Measurements from ENCODE around the gene CSDE1. TPM values are rescaled to one million over a fixed set of nuclear protein-coding genes. Genes with fewer than 3 reads are reported as not detected.

The CSDE1 gene
- total and polyA plus RNA-seq, 12 donors = 75.6 to 775 (median 422) TPM

DNA sequence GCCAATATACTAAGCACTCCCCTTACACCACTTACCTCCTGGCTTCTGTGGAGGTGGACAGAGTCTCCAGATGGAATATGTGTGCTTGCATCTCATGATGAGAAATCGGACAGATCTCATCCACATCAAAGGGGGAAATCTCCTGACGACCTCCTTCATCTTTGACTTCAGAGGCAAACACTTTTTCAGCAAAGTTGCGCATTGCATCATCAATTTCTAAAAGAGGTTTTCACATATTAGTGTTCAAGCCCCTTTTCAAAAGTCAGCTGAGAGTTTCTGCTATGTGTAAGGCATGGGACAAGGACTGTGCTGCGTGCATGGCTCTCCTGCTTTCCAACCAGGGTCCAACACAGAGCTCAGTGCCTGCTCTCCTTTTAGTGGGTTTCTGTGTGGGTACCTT lies 69.3 kb downstream of the CSDE1 start:
- Histone ChIP-seq H3K36me3 (replicated peaks in 1 of 2) (no peaks in the 10 kb centered on the region), H3K4me1 (replicated peaks in 1 of 2) (no peaks in the 10 kb centered on the region), H3K27ac (no peak overlapping the region), H3K9me3 (replicated peaks in 1 of 3) (no peaks in the 10 kb centered on the region), H3K4me3 (no peak overlapping the region), H3K27me3 (peaks cover 5% of the 10 kb centered on the region)
- TF ChIP-seq POLR2A (IDR thresholded peaks at IDR 0.05) (no peak), CTCF (IDR thresholded peaks at IDR 0.05) (no peak)
- 74 to 84% (median 80%) methylated on average over 3 to 4 of the region's 4 CpGs for WGBS, 4 donors
- DNase-seq = no peak
- intact Hi-C loops (cut with DNase I) = no loop called here

- Histone ChIP-seq H3K4me3 (no peak overlapping the region), H3K36me3 (replicated peaks in 1 of 2) (no peaks in the 10 kb centered on the region), H3K27ac (no peak overlapping the region), H3K27me3 (no peaks in the 10 kb centered on the region), H3K4me1 (replicated peaks in 1 of 2) (no peaks in the 10 kb centered on the region), H3K9me3 (replicated peaks in 1 of 3) (no peaks in the 10 kb centered on the region)
- no peak for TF ChIP-seq POLR2A (IDR thresholded peaks at IDR 0.05)
- no peak for TF ChIP-seq CTCF (IDR thresholded peaks at IDR 0.05)
- 71 to 81% (median 75%) methylated on average over 5 of the region's 5 CpGs for WGBS, 4 donors
- no peak for DNase-seq
- intact Hi-C loops (cut with DNase I) = no loop called here
These were observed 71.9 kb downstream of the CSDE1 start for GRCh38 chr1:114685851-114686250.

GRCh38 chr1:114677691-114678090 lies 80.1 kb downstream of the CSDE1 start:
- Histone ChIP-seq H3K27me3 (no peaks in the 10 kb centered on the region), H3K27ac (no peak overlapping the region), H3K36me3 (replicated peaks in 1 of 2) (no peaks in the 10 kb centered on the region), H3K9me3 (replicated peaks in 1 of 3) (no peaks in the 10 kb centered on the region), H3K4me3 (no peak overlapping the region), H3K4me1 (replicated peaks in 1 of 2) (no peaks in the 10 kb centered on the region)
- 58 to 73% (median 70%) methylated on average over 5 of the region's 5 CpGs for WGBS, 4 donors
- TF ChIP-seq POLR2A (IDR thresholded peaks at IDR 0.05) = no peak
- TF ChIP-seq CTCF (IDR thresholded peaks at IDR 0.05) = no peak
- no peak for DNase-seq
- intact Hi-C loops (cut with DNase I) = no loop called here

- Histone ChIP-seq H3K36me3 (replicated peaks in 1 of 2) (no peaks in the 10 kb centered on the region), H3K4me1 (replicated peaks in 1 of 2) (no peaks in the 10 kb centered on the region), H3K9me3 (replicated peaks in 1 of 3) (no peaks in the 10 kb centered on the region), H3K4me3 (no peak overlapping the region), H3K27ac (no peak overlapping the region), H3K27me3 (no peaks in the 10 kb centered on the region)
- 78 to 91% (median 82%) methylated on average over 1 of the region's 1 CpG for WGBS, 4 donors
- no peak for DNase-seq
- intact Hi-C loops (cut with DNase I) = no loop called here
- TF ChIP-seq CTCF (IDR thresholded peaks at IDR 0.05) (no peak), POLR2A (IDR thresholded peaks at IDR 0.05) (no peak)
These were observed 81.7 kb downstream of the CSDE1 start for GRCh38 chr1:114676115-114676514.
